ENCODE results near the gene CWH43. TPM values are rescaled to one million over a fixed set of nuclear protein-coding genes. Genes with fewer than 3 reads are reported as not detected.

Gene CWH43
- total and polyA plus RNA-seq, 12 donors = not detected

GRCh38 chr4:48986654-48987164, 634 bp downstream of the CWH43 start:
- TF ChIP-seq, protein P1, sequence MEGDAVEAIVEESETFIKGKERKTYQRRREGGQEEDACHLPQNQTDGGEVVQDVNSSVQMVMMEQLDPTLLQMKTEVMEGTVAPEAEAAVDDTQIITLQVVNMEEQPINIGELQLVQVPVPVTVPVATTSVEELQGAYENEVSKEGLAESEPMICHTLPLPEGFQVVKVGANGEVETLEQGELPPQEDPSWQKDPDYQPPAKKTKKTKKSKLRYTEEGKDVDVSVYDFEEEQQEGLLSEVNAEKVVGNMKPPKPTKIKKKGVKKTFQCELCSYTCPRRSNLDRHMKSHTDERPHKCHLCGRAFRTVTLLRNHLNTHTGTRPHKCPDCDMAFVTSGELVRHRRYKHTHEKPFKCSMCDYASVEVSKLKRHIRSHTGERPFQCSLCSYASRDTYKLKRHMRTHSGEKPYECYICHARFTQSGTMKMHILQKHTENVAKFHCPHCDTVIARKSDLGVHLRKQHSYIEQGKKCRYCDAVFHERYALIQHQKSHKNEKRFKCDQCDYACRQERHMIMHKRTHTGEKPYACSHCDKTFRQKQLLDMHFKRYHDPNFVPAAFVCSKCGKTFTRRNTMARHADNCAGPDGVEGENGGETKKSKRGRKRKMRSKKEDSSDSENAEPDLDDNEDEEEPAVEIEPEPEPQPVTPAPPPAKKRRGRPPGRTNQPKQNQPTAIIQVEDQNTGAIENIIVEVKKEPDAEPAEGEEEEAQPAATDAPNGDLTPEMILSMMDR (IDR thresholded peaks at IDR 0.05) = no peak
- TF ChIP-seq POLR2A (IDR thresholded peaks at IDR 0.05) = no peak
- Histone ChIP-seq H3K27me3 (peaks cover 30% of the 10 kb centered on the region), H3K27ac (no peak overlapping the region), H3K9me3 (replicated peaks in 1 of 3) (no peaks in the 10 kb centered on the region), H3K36me3 (replicated peaks in 1 of 2) (no peaks in the 10 kb centered on the region), H3K4me1 (replicated peaks in 1 of 2) (no peaks in the 10 kb centered on the region), H3K4me3 (no peak overlapping the region)
- 25 to 57% (median 37%) methylated on average over 11 to 27 of the region's 27 CpGs for WGBS, 4 donors
- intact Hi-C loops (cut with DNase I) = no loop called here
- no peak for DNase-seq

DNA sequence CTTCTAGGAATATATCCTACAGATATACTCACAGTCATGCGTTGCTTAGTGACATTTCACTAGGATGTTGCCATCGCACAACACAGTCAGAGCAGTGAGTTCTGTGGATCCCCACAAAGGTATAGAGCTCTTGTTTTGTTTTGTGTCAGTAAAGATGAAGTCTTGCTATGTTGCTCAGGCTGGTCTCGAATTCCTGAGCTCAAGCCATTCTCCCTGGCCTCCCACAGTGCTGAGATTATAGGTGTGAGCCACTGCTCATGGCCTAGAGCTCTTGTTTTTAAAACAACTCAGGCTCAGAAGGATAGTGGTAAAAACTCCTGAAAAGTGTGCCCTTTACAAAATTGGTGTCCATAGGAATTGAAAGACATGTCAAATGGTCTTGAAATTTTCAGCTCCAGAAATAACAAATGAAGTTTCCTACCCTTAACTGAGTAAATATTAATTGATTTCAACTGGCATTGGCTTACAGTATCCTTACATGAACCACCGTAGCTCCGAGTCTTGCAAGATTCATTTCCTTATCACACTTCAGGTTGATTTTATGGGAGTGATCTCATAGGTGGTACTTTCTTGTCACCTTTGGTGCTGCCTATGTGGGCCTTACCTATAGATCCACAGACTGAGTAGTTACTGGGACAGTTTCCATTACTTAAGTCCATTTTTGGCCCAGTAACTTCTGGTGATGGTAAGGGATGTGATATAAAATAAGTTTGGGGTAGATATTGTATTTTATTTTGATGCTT, 3.6 kb downstream of the CWH43 start:
- H3K27ac ChIP-seq = no peak overlapping the region
- no peak for DNase-seq
- H3K9me3 ChIP-seq (replicated peaks in 1 of 3) = no peaks in the 10 kb centered on the region
- TF ChIP-seq POLR2A (IDR thresholded peaks at IDR 0.05) = no peak
- TF ChIP-seq, protein P1 (IDR thresholded peaks at IDR 0.05) = no peak
- 61 to 73% (median 68%) methylated on average over 5 of the region's 5 CpGs for WGBS, 4 donors
- intact Hi-C loops (cut with DNase I) = no loop called here
- H3K4me3 ChIP-seq = no peak overlapping the region
- H3K27me3 ChIP-seq = peaks cover 30% of the 10 kb centered on the region
- H3K36me3 ChIP-seq (replicated peaks in 1 of 2) = no peaks in the 10 kb centered on the region
- H3K4me1 ChIP-seq (replicated peaks in 1 of 2) = no peaks in the 10 kb centered on the region

DNA sequence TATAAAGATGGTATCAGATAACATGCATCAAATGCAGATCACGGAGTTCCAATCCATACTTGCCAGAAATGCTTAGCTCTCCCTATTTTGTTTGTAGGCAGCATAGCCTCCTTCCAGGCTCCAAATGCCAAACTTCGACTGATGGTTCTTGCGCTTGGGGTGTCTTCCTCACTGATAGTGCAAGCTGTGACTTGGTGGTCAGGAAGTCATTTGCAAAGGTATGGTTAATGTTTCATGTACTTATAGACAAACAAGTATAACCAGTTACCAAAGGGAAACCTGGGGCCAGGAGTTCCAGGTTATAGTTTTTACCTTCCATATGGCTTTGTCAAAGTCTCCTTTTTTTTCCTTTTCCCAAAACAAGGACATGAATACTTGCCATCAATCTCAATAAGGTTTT, 5.3 kb downstream of the CWH43 start:
- Histone ChIP-seq H3K9me3 (replicated peaks in 1 of 3) (no peaks in the 10 kb centered on the region), H3K27me3 (peaks cover 14% of the 10 kb centered on the region), H3K4me1 (replicated peaks in 1 of 2) (no peaks in the 10 kb centered on the region), H3K27ac (no peak overlapping the region), H3K36me3 (replicated peaks in 1 of 2) (no peaks in the 10 kb centered on the region), H3K4me3 (no peak overlapping the region)
- TF ChIP-seq POLR2A (IDR thresholded peaks at IDR 0.05) = no peak
- TF ChIP-seq, protein P1 (IDR thresholded peaks at IDR 0.05) = no peak
- intact Hi-C loops (cut with DNase I) = no loop called here
- WGBS, 4 donors = 76 to 85% (median 79%) methylated on average over 3 of the region's 3 CpGs
- DNase-seq = no peak

GRCh38 chr4:48997962-48998361, 11.9 kb downstream of the CWH43 start:
- 59 to 77% (median 65%) methylated on average over 3 of the region's 3 CpGs for WGBS, 4 donors
- H3K4me1 ChIP-seq (replicated peaks in 1 of 2) = no peaks in the 10 kb centered on the region
- intact Hi-C loops (cut with DNase I) = no loop called here
- no peaks in the 10 kb centered on the region for H3K9me3 ChIP-seq (replicated peaks in 1 of 3)
- TF ChIP-seq, protein P1 (IDR thresholded peaks at IDR 0.05) = no peak
- no peak for TF ChIP-seq POLR2A (IDR thresholded peaks at IDR 0.05)
- DNase-seq = no peak
- no peaks in the 10 kb centered on the region for H3K27me3 ChIP-seq
- H3K4me3 ChIP-seq = no peak overlapping the region
- H3K27ac ChIP-seq = no peak overlapping the region
- no peaks in the 10 kb centered on the region for H3K36me3 ChIP-seq (replicated peaks in 1 of 2)

Data from adrenal gland (tissue), 12 donors.